ENCODE results near the gene TEX2.
"Not testable (repeated sequence)": the region's sequence is repeated elsewhere in the genome, so short reads cannot be mapped to it uniquely, and the experiment has no call there.

DNA sequence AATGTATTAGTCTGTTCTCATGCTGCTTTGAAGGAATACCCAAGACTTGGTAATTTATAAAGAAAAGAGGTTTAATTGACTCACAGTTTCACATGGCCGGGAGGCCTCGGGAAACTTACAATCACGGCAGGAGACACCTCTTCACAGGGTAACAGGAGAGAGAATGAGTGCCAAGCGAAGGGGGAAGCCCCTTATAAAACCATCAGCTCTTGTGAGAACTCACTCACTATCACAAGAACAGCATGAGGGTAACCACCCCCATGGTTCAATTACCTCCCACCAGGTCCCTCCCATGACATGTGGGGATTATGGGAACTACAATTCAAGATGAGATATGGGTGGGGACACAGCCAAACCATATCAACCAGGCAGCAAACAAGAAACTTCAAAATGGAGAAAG, 24.6 kb downstream of the TEX2 start:
- TF ChIP-seq, protein P1, sequence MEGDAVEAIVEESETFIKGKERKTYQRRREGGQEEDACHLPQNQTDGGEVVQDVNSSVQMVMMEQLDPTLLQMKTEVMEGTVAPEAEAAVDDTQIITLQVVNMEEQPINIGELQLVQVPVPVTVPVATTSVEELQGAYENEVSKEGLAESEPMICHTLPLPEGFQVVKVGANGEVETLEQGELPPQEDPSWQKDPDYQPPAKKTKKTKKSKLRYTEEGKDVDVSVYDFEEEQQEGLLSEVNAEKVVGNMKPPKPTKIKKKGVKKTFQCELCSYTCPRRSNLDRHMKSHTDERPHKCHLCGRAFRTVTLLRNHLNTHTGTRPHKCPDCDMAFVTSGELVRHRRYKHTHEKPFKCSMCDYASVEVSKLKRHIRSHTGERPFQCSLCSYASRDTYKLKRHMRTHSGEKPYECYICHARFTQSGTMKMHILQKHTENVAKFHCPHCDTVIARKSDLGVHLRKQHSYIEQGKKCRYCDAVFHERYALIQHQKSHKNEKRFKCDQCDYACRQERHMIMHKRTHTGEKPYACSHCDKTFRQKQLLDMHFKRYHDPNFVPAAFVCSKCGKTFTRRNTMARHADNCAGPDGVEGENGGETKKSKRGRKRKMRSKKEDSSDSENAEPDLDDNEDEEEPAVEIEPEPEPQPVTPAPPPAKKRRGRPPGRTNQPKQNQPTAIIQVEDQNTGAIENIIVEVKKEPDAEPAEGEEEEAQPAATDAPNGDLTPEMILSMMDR (IDR thresholded peaks at IDR 0.05; ENCODE audit: insufficient read depth, low read length, poor library complexity, severe bottlenecking): not testable (repeated sequence)
- TF ChIP-seq EZH2phosphoT487 (conservative IDR thresholded peaks at IDR 0.05; ENCODE audit: low read length): not testable (repeated sequence)

Data from SU-DHL-6 (cell line).